H1 (cell line): ENCODE results near the gene PIAS1. TPM values are rescaled to one million over a fixed set of nuclear protein-coding genes. Genes with fewer than 3 reads are reported as not detected.

Experiments
- CTCF ChIA-PET: fragments of 300-600 bp; sonication (Branson Sonifier 250); formaldehyde crosslinking; loops from one replicate; lab custom pipeline; 2021; ENCODE audit not compliant: partially characterized antibody; lab: Charles Lee
- POLR2A ChIA-PET: fragments of 300-600 bp; sonication (Branson Sonifier 250); formaldehyde crosslinking; loops from one replicate; lab custom pipeline; 2021; ENCODE audit warnings: inconsistent platforms; ENCODE audit not compliant: partially characterized antibody; lab: Charles Lee
- DNase-seq, 2 experiments: peaks; one replicate each; pipeline versions ENCODE4 v3.0.0 to v3.0.0-alpha.2; 2010 to 2022; ENCODE audit warnings: low spot score in 2 of 2, low read depth in 1 of 2, mixed read lengths in 1 of 2
- FAIRE-seq: peaks from 2 replicates; lab custom pipeline; 2011; peaks lifted over from hg19 to GRCh38; lab: Jason Lieb, UNC
- H2AFZ ChIP-seq: 2 replicates; pipeline ENCODE4 v1.8.1; 2012; ENCODE audit warnings: low read length, inconsistent platforms
- H2AK5ac ChIP-seq: 2 replicates; pipeline ENCODE4 v1.6.1; 2013; ENCODE audit warnings: low read depth, low read length
- H2BK120ac ChIP-seq: replicated peaks from 2 replicates; pipeline ENCODE3; 2013; ENCODE audit warnings: low read depth, low read length, inconsistent platforms
- H2BK12ac ChIP-seq: 2 replicates; pipeline ENCODE4 v1.6.1; 2013; ENCODE audit warnings: low read depth, low read length
- H2BK15ac ChIP-seq: 2 replicates; pipeline ENCODE4 v1.6.1; 2013; ENCODE audit warnings: low read length
- H2BK20ac ChIP-seq: 2 replicates; pipeline ENCODE4 v1.6.1; 2013; ENCODE audit warnings: low read length
- H2BK5ac ChIP-seq: 2 replicates; pipeline ENCODE4 v1.6.1; 2013; ENCODE audit warnings: low read depth, low read length
- H3K14ac ChIP-seq: 2 replicates; pipeline ENCODE4 v1.6.1; 2013; ENCODE audit warnings: inconsistent platforms; ENCODE audit not compliant: insufficient read length
- H3K18ac ChIP-seq: 2 replicates; pipeline ENCODE4 v1.6.1; 2013; ENCODE audit warnings: low read length; ENCODE audit errors: extremely low read depth
- H3K23ac ChIP-seq: 2 replicates; pipeline ENCODE4 v1.6.1; 2013; ENCODE audit warnings: inconsistent platforms; ENCODE audit not compliant: insufficient read length
- H3K23me2 ChIP-seq: 2 replicates; pipeline ENCODE4 v1.6.1; 2013; ENCODE audit warnings: low read depth, low read length
- H3K27ac ChIP-seq: 2 replicates; pipeline ENCODE4 v1.6.1; 2011; ENCODE audit warnings: low read depth, low read length, inconsistent platforms
- H3K27me3 ChIP-seq, 4 experiments: replicated peaks in 1 of 4; 1 replicate in 1 of 4; 2 replicates in 3 of 4; pipeline versions ENCODE4 v1.6.1 to v1.8.1; 2011 to 2013; ENCODE audit warnings: low read length in 3 of 4, mild to moderate bottlenecking in 3 of 4, inconsistent platforms in 2 of 4, mixed read lengths in 2 of 4, moderate library complexity in 1 of 4; ENCODE audit not compliant: control insufficient read depth in 3 of 4, insufficient read depth in 3 of 4; ENCODE audit errors: extremely low read depth in 1 of 4
- H3K36me3 ChIP-seq, 4 experiments: 2 replicates each; pipeline versions ENCODE4 v1.6.1 to v1.8.1; 2011 to 2013; ENCODE audit warnings: mild to moderate bottlenecking in 4 of 4, low read length in 3 of 4, moderate library complexity in 2 of 4, control low read depth in 1 of 4, inconsistent platforms in 1 of 4; ENCODE audit not compliant: insufficient read depth in 4 of 4, control insufficient read depth in 2 of 4
- H3K4ac ChIP-seq: replicated peaks from 2 replicates; pipeline ENCODE3; 2013; ENCODE audit warnings: low read length, low read depth, mixed read lengths, inconsistent platforms; ENCODE audit not compliant: insufficient read length
- H3K4me1 ChIP-seq, 4 experiments: replicated peaks in 1 of 4; 1 replicate in 1 of 4; 2 replicates in 3 of 4; pipeline versions ENCODE4 v1.6.1 to v1.8.1; 2011 to 2013; ENCODE audit warnings: low read length in 3 of 4, inconsistent platforms in 2 of 4, mixed read lengths in 1 of 4; ENCODE audit not compliant: insufficient read depth in 4 of 4, control insufficient read depth in 3 of 4
- H3K4me2 ChIP-seq, 2 experiments: 2 replicates each; pipeline versions ENCODE4 v1.6.1 to v1.8.1; 2011 to 2013; ENCODE audit warnings: low read depth in 2 of 2, low read length in 2 of 2, control low read depth in 1 of 2, inconsistent platforms in 1 of 2, mild to moderate bottlenecking in 1 of 2; ENCODE audit not compliant: insufficient read depth in 1 of 2
- H3K4me3 ChIP-seq, 4 experiments: fragments of 200-600, 300-600 bp in 1 of 4; sonication (generic), shearing (Covaris generic), sonication (Bioruptor Twin) in 1 of 4; 2 replicates each; pipeline versions ENCODE4 v1.5.1 to v1.8.1; 2011 to 2016; ENCODE audit warnings: low read length in 4 of 4, low read depth in 3 of 4, control low read depth in 2 of 4, inconsistent platforms in 2 of 4, mild to moderate bottlenecking in 2 of 4, mixed read lengths in 1 of 4, moderate library complexity in 1 of 4; ENCODE audit not compliant: insufficient read depth in 2 of 4; ENCODE audit errors: extremely low read depth in 1 of 4
- H3K56ac ChIP-seq: replicated peaks from 2 replicates; pipeline ENCODE3; 2013; ENCODE audit warnings: low read depth, mild to moderate bottlenecking, mixed read lengths, low read length, inconsistent platforms; ENCODE audit not compliant: insufficient read length
- H3K79me1 ChIP-seq: 2 replicates; pipeline ENCODE4 v1.6.1; 2013; ENCODE audit warnings: low read depth, low read length, control low read depth
- H3K79me2 ChIP-seq, 2 experiments: 2 replicates each; pipeline versions ENCODE4 v1.6.1 to v1.8.1; 2012 to 2013; ENCODE audit warnings: low read length in 2 of 2, mild to moderate bottlenecking in 2 of 2, inconsistent platforms in 1 of 2; ENCODE audit not compliant: insufficient read depth in 2 of 2, control insufficient read depth in 1 of 2
- H3K9ac ChIP-seq, 4 experiments: replicated peaks in 1 of 4; 1 replicate in 1 of 4; 2 replicates in 3 of 4; pipeline versions ENCODE4 v1.6.1 to v1.8.1; 2011 to 2013; ENCODE audit warnings: low read depth in 3 of 4, low read length in 3 of 4, control low read depth in 2 of 4, mild to moderate bottlenecking in 2 of 4, moderate library complexity in 2 of 4, inconsistent platforms in 1 of 4; ENCODE audit errors: extremely low read depth in 1 of 4
- H3K9me3 ChIP-seq, 2 experiments: 2 replicates each; pipeline versions ENCODE4 v1.6.1 to v1.8.1; 2012 to 2013; ENCODE audit warnings: mild to moderate bottlenecking in 2 of 2, moderate library complexity in 2 of 2, control low read depth in 1 of 2, inconsistent platforms in 1 of 2, low read depth in 1 of 2, low read length in 1 of 2, mixed read lengths in 1 of 2; ENCODE audit not compliant: insufficient read depth in 2 of 2
- H4K20me1 ChIP-seq, 2 experiments: replicated peaks in 1 of 2; 2 replicates each; pipeline versions ENCODE3 to v1.8.1; 2011 to 2013; ENCODE audit warnings: inconsistent platforms in 2 of 2, low read length in 2 of 2, mild to moderate bottlenecking in 1 of 2; ENCODE audit not compliant: insufficient read depth in 2 of 2, control insufficient read depth in 1 of 2
- H4K5ac ChIP-seq: 2 replicates; pipeline ENCODE4 v1.6.1; 2013; ENCODE audit warnings: low read length, low read depth, mixed read lengths, inconsistent platforms; ENCODE audit not compliant: insufficient read length
- H4K8ac ChIP-seq: 2 replicates; pipeline ENCODE4 v1.8.0; 2013; ENCODE audit warnings: mild to moderate bottlenecking, moderate library complexity, low read length, inconsistent platforms; ENCODE audit not compliant: insufficient read depth; ENCODE audit errors: extremely low read depth
- H4K91ac ChIP-seq: replicated peaks from 2 replicates; pipeline ENCODE3; 2013; ENCODE audit warnings: low read length, mixed read lengths, inconsistent platforms; ENCODE audit not compliant: insufficient read length
- ATF3 ChIP-seq: IDR thresholded peaks from 2 replicates; pipeline ENCODE4 v1.6.1; 2011; ENCODE audit warnings: low read depth, mild to moderate bottlenecking, low read length; ENCODE audit not compliant: insufficient read depth
- BCL11A ChIP-seq, 2 experiments: IDR thresholded peaks; one replicate each; pipeline ENCODE4 v1.6.1; 2011; ENCODE audit warnings: low read depth in 2 of 2, low read length in 2 of 2, mild to moderate bottlenecking in 2 of 2
- CEBPB ChIP-seq: IDR thresholded peaks from 2 replicates; pipeline ENCODE4 v1.6.1; 2012; ENCODE audit warnings: low read depth, low read length
- KDM4A ChIP-seq: IDR thresholded peaks from one replicate; pipeline ENCODE4 v1.7.1; 2012; ENCODE audit warnings: low read depth, mild to moderate bottlenecking, moderate library complexity, low read length, inconsistent platforms; ENCODE audit not compliant: severe bottlenecking
- KDM5A ChIP-seq: fragments of 200-600 bp; IDR thresholded peaks from 2 replicates; pipeline ENCODE4 v1.7.1; 2012; ENCODE audit warnings: mild to moderate bottlenecking, low read length, inconsistent platforms, mixed read lengths
- NANOG ChIP-seq: IDR thresholded peaks from 2 replicates; pipeline ENCODE4 v1.6.1; 2011; ENCODE audit warnings: low read length, low read depth, mild to moderate bottlenecking, inconsistent platforms; ENCODE audit not compliant: insufficient read depth, poor library complexity, severe bottlenecking
- NRF1 ChIP-seq: IDR thresholded peaks from 2 replicates; pipeline ENCODE4 v1.6.1; 2011; ENCODE audit warnings: mild to moderate bottlenecking, low read depth, low read length, improper control_type of control experiment
- RBBP5 ChIP-seq: IDR thresholded peaks from 2 replicates; pipeline ENCODE4 v1.7.1; 2012; ENCODE audit warnings: low read depth, mild to moderate bottlenecking, inconsistent platforms, low read length, moderate library complexity, borderline replicate concordance
- SIX5 ChIP-seq: IDR thresholded peaks from 2 replicates; pipeline ENCODE4 v1.6.1; 2011; ENCODE audit warnings: mild to moderate bottlenecking, low read depth, low read length
- SP1 ChIP-seq: IDR thresholded peaks from 2 replicates; pipeline ENCODE4 v1.6.1; 2011; ENCODE audit warnings: low read depth, low read length
- SRF ChIP-seq: IDR thresholded peaks from 2 replicates; pipeline ENCODE4 v1.6.1; 2011; ENCODE audit warnings: mild to moderate bottlenecking, low read depth, low read length, moderate library complexity
- TCF12 ChIP-seq: IDR thresholded peaks from 2 replicates; pipeline ENCODE4 v1.6.1; 2011; ENCODE audit warnings: low read depth, mild to moderate bottlenecking, low read length
- USF2 ChIP-seq: IDR thresholded peaks from 2 replicates; pipeline ENCODE4 v1.6.1; 2011; ENCODE audit warnings: low read length, improper control_type of control experiment
- YY1 ChIP-seq: IDR thresholded peaks from 2 replicates; pipeline ENCODE4 v1.6.1; 2011; ENCODE audit warnings: low read depth, mild to moderate bottlenecking, low read length
- WGBS, 2 experiments: shearing (Covaris generic) in 1 of 2; methylation state at CpG; one replicate each; pipeline versions ENCODE4 v1.1.6 to v1.1.7; 2013 to 2015; ENCODE audit warnings: low lambda C conversion rate in 2 of 2, mixed read lengths in 2 of 2, inconsistent platforms in 1 of 2, low coverage in 1 of 2, missing lambda C conversion rate in 1 of 2; ENCODE audit not compliant: insufficient replicate concordance in 2 of 2, insufficient coverage in 1 of 2, insufficient read length in 1 of 2; ENCODE audit errors: extremely low coverage in 1 of 2, missing lambda C conversion rate in 1 of 2; 5-methylcytosine and 5-hydroxymethylcytosine counted together
- polyA plus RNA-seq, 7 experiments: library from polyadenylated mRNA; depleted of rRNA in 3 of 7; stranded (reverse) in 5 of 7; unstranded in 2 of 7; fragments of >200 nt in 5 of 7; fragments of 200-250 nt in 2 of 7; gene quantifications; 1 replicate in 5 of 7; 2 replicates in 1 of 7; 4 replicates in 1 of 7; pipeline versions ENCODE4 v1.2.1 to v1.2.3, GENCODE V29; 2011 to 2013; ENCODE audit warnings: missing spikeins in 2 of 7, mixed read lengths in 2 of 7
- total RNA-seq: library from RNA; stranded (reverse); fragmentation: NEBNext Ultra II Directional; extraction: Animal tissue kit (Norgen Biotek cat#: 25700); gene quantifications from 2 replicates; pipeline ENCODE4 v1.2.1, GENCODE V29; 2021

The PIAS1 gene
- total and polyA plus RNA-seq, 2 of the 8 experiments (the other 6 are each of a cell fraction or from before 2014, with no cell fraction given) = 30.8 to 34.5 TPM

GRCh38 chr15:68112706-68113105 lies 58.6 kb downstream of the PIAS1 start:
- no peak for DNase-seq
- Histone ChIP-seq H4K8ac (no peak overlapping the region), H4K20me1 (peaks cover 2% of the 10 kb centered on the region in 2 experiments), H2AFZ (no peak overlapping the region), H2BK15ac (no peak overlapping the region), H2AK5ac (no peak overlapping the region), H3K27ac (no peak overlapping the region), H2BK5ac (no peak overlapping the region), H4K5ac (no peak overlapping the region), H3K23ac (no peak overlapping the region), H3K18ac (no peak overlapping the region), H3K27me3 (no peaks in the 10 kb centered on the region), H2BK20ac (no peak overlapping the region), H3K9ac (no peak overlapping the region), H4K91ac (no peak overlapping the region), H3K56ac (no peak overlapping the region), H3K79me1 (no peaks in the 10 kb centered on the region; the same call in 1 of the 2 replicates), H3K14ac (no peak overlapping the region), H2BK120ac (no peak overlapping the region), H3K23me2 (no peaks in the 10 kb centered on the region), H3K79me2 (peaks cover 0 to 42% of the 10 kb centered on the region in 2 experiments; a peak in 2 of 4 replicates), H3K4me2 (no peak overlapping the region), H3K9me3 (no peaks in the 10 kb centered on the region), H3K4ac (no peak overlapping the region), H3K4me3 (no peak overlapping the region), H2BK12ac (no peak overlapping the region), H3K36me3 (no peaks in the 10 kb centered on the region; a peak in 1 of 8 replicates), H3K4me1 (no peaks in the 10 kb centered on the region)
- CTCF ChIA-PET = interaction anchor here (1.3 kb wide), 2 partner anchors 85 to 99 kb away, joined by 3 read pairs; no protein-coding TSS in a partner anchor
- POLR2A ChIA-PET = no interaction called here
- WGBS, 2 experiments = 60% methylated on average over 3 of the region's 3 CpGs; no CpG with 5 or more reads in 1 of the 2 experiments
- FAIRE-seq = no peak
- TF ChIP-seq RBBP5 (no peak), BCL11A (IDR thresholded peaks at IDR 0.05; ENCODE audit: low read depth in 2 of 2, low read length in 2 of 2) (no peak), SRF (no peak), ATF3 (no peak), CEBPB (no peak), YY1 (no peak), USF2 (no peak), KDM5A (no peak), SIX5 (no peak), KDM4A (no peak), TCF12 (no peak), SP1 (no peak), NANOG (no peak), NRF1 (no peak)
